Breast epithelium (tissue), 3 donors: Measurements from ENCODE around the gene AIFM1.

Experiments used
- POLR2A ChIP-seq: fragments of 450-650 bp; IDR thresholded peaks from one replicate; pipeline ENCODE4 v1.6.1; 2016; ENCODE audit warnings: antibody characterized with exemption, mild to moderate bottlenecking, moderate library complexity
- POLR2AphosphoS5 ChIP-seq, 3 donors: sonication (generic); formaldehyde crosslinking; IDR thresholded peaks; one replicate each; pipeline ENCODE4 v1.6.1; 2017; ENCODE audit warnings: antibody characterized with exemption in 3 of 3
- TF ChIP-seq, protein P1 (sequence below), 3 donors: fragments of 450-650 bp; IDR thresholded peaks; one replicate each; pipeline ENCODE4 v1.5.1; 2016 to 2017; ENCODE audit warnings: antibody characterized with exemption in 3 of 3, mild to moderate bottlenecking in 3 of 3, moderate library complexity in 3 of 3

DNA sequence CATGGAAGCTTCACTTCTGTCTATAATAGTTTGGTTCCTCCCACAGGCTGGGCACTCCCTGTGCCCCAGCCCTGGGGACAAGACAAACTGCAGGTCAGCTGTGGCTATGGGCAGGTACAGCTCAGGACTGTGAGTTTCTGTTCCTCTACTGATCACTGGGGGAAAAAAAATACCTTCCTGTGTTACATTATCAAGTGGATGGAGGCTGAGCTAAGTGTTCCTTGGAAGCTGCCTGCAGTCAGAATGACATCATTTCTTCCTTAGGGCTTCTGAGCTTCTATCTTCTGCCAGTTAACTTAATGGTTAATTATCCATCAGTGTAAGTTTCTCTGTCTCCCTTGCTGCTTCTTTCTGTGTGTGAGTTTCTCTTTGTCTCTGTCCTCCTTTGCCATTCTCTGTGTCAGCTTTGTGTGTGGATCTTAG, 10.7 kb upstream of the AIFM1 start:
- TF ChIP-seq, protein P1, sequence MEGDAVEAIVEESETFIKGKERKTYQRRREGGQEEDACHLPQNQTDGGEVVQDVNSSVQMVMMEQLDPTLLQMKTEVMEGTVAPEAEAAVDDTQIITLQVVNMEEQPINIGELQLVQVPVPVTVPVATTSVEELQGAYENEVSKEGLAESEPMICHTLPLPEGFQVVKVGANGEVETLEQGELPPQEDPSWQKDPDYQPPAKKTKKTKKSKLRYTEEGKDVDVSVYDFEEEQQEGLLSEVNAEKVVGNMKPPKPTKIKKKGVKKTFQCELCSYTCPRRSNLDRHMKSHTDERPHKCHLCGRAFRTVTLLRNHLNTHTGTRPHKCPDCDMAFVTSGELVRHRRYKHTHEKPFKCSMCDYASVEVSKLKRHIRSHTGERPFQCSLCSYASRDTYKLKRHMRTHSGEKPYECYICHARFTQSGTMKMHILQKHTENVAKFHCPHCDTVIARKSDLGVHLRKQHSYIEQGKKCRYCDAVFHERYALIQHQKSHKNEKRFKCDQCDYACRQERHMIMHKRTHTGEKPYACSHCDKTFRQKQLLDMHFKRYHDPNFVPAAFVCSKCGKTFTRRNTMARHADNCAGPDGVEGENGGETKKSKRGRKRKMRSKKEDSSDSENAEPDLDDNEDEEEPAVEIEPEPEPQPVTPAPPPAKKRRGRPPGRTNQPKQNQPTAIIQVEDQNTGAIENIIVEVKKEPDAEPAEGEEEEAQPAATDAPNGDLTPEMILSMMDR (IDR thresholded peaks at IDR 0.05), result no peak
- TF ChIP-seq POLR2A (no peak), POLR2AphosphoS5 (IDR thresholded peaks at IDR 0.05) (no peak)
